ENCODE data around the gene SNORC.

DNA sequence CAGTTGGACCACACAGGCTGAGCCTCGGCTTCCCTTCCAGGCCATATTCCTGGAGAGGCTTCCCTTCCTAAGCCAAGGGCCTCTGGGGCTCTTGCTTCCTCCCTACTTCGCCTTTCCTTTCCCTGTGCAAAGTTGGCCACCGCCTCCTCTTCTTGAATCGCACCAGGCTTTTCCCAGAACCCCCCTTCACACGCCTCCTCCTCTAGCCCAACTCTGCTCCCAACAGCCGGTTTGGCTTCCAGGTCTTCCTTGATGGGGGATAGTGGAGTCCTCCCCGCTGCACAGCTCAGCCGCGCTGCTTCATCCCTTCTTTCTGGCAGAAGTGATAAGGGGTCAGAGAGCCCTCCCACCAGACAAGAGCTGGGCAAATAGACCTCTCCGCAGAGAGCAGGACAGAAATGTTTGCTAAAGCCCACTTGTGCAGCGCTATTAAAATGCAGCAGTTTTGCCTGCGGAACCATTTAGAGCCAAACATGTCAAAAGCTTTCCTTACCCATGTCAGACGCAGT lies 56.4 kb downstream of the SNORC start:
- TF ChIP-seq POLR2A (IDR thresholded peaks at IDR 0.05) (no peak), POLR2AphosphoS5 (IDR thresholded peaks at IDR 0.05) (no peak)
- TF ChIP-seq, protein P1, sequence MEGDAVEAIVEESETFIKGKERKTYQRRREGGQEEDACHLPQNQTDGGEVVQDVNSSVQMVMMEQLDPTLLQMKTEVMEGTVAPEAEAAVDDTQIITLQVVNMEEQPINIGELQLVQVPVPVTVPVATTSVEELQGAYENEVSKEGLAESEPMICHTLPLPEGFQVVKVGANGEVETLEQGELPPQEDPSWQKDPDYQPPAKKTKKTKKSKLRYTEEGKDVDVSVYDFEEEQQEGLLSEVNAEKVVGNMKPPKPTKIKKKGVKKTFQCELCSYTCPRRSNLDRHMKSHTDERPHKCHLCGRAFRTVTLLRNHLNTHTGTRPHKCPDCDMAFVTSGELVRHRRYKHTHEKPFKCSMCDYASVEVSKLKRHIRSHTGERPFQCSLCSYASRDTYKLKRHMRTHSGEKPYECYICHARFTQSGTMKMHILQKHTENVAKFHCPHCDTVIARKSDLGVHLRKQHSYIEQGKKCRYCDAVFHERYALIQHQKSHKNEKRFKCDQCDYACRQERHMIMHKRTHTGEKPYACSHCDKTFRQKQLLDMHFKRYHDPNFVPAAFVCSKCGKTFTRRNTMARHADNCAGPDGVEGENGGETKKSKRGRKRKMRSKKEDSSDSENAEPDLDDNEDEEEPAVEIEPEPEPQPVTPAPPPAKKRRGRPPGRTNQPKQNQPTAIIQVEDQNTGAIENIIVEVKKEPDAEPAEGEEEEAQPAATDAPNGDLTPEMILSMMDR (IDR thresholded peaks at IDR 0.05 in 8 of 11, conservative IDR thresholded peaks at IDR 0.05 in 3 of 11): no peak
